Esophagus squamous epithelium (tissue), 5 donors: ENCODE results near the gene DENND5B. TPM values are rescaled to one million over a fixed set of nuclear protein-coding genes. Genes with fewer than 3 reads are reported as not detected.
"Not testable (repeated sequence)": the region's sequence is repeated elsewhere in the genome, so short reads cannot be mapped to it uniquely, and the experiment has no call there.

Source experiments
- DNase-seq: peaks from one replicate; lab custom pipeline; 2025; lab: John Stamatoyannopoulos, UW
- H3K27ac ChIP-seq, 4 donors: fragments of 200-600 bp; sonication (generic); one replicate each; pipeline ENCODE4 v1.5.1; 2016 to 2019; ENCODE audit warnings: mild to moderate bottlenecking in 1 of 4
- H3K27me3 ChIP-seq, 4 donors: fragments of 200-600 bp; sonication (generic); 1 replicate in 3 of 4; 2 replicates in 1 of 4; pipeline versions ENCODE4 v1.5.1 to v1.6.0; 2017 to 2021; ENCODE audit warnings: antibody characterized with exemption in 1 of 4
- H3K36me3 ChIP-seq, 3 donors: fragments of 200-600 bp; sonication (generic); one replicate each; pipeline ENCODE4 v1.5.1; 2016 to 2019
- H3K4me1 ChIP-seq, 3 donors: fragments of 200-600 bp; sonication (generic); one replicate each; pipeline ENCODE4 v1.5.1; 2017 to 2019
- H3K4me3 ChIP-seq, 4 donors: fragments of 200-600 bp; sonication (generic); 1 replicate in 3 of 4; 2 replicates in 1 of 4; pipeline ENCODE4 v1.5.1; 2016 to 2019; ENCODE audit warnings: mild to moderate bottlenecking in 2 of 4, moderate library complexity in 1 of 4
- H3K9me3 ChIP-seq, 3 donors: fragments of 200-600 bp; sonication (generic); one replicate each; pipeline ENCODE4 v1.5.1; 2016 to 2019
- CTCF ChIP-seq, 6 experiments: fragments of 450-650 bp in 4 of 6; fragments of 200-600 bp in 2 of 6; sonication (generic) in 2 of 6; IDR thresholded peaks; one replicate each; pipeline ENCODE4 v1.5.1; 2016 to 2019; ENCODE audit warnings: antibody characterized with exemption in 6 of 6, mild to moderate bottlenecking in 4 of 6, moderate library complexity in 4 of 6
- POLR2A ChIP-seq, 4 donors: fragments of 450-650 bp; IDR thresholded peaks; one replicate each; pipeline ENCODE4 v1.6.1; 2017; ENCODE audit warnings: antibody characterized with exemption in 4 of 4, mild to moderate bottlenecking in 4 of 4, moderate library complexity in 3 of 4
- WGBS, 2 donors: methylation state at CpG; one replicate each; pipeline ENCODE4 v1.1.5; 2018; 5-methylcytosine and 5-hydroxymethylcytosine counted together
- intact Hi-C: fragments of 100-400 bp; cut with DNase I; formaldehyde crosslinking; loops from one replicate; pipeline ENCODE4 v1.15.0; 2022
- total RNA-seq, 4 donors: library from RNA; depleted of rRNA; stranded (reverse); fragments of >200 nt; gene quantifications; one replicate each; pipeline ENCODE4 v1.1.0, GENCODE V29; 2016
- donor health status: DM: yes; HTN: yes; CAD: no.

Gene DENND5B
- total RNA-seq, 4 donors from 2014 or later, result 0.38 to 5.3 (median 1.5) TPM

- TF ChIP-seq POLR2A (IDR thresholded peaks at IDR 0.05) (no peak), CTCF (IDR thresholded peaks at IDR 0.05) (no peak)
- Histone ChIP-seq H3K4me3 (no peak overlapping the region), H3K4me1 (no peaks in the 10 kb centered on the region), H3K27me3 (no peaks in the 10 kb centered on the region), H3K36me3 (no peaks in the 10 kb centered on the region), H3K9me3 (no peaks in the 10 kb centered on the region), H3K27ac (no peak overlapping the region)
- intact Hi-C loops, result no loop called here
- no peak for DNase-seq
- 88 to 90% methylated on average over 7 of the region's 8 CpGs for WGBS, 2 donors
These were observed 185.9 kb downstream of the DENND5B start for GRCh38 chr12:31405021-31405420.

GRCh38 chr12:31403099-31403607 is 187.8 kb downstream of the DENND5B start:
- intact Hi-C loops, result loop anchor here (5.0 kb wide), 1 partner anchor 234 kb away; no protein-coding TSS in a partner anchor
- not testable (repeated sequence) for H3K4me1 ChIP-seq, H3K36me3 ChIP-seq, DNase-seq, H3K9me3 ChIP-seq, H3K4me3 ChIP-seq, H3K27me3 ChIP-seq, H3K27ac ChIP-seq
- 12 to 21% methylated on average over 5 to 7 of the region's 7 CpGs for WGBS, 2 donors
- TF ChIP-seq CTCF (IDR thresholded peaks at IDR 0.05), result peak; percentile 72 to 91 (median 80)

DNA sequence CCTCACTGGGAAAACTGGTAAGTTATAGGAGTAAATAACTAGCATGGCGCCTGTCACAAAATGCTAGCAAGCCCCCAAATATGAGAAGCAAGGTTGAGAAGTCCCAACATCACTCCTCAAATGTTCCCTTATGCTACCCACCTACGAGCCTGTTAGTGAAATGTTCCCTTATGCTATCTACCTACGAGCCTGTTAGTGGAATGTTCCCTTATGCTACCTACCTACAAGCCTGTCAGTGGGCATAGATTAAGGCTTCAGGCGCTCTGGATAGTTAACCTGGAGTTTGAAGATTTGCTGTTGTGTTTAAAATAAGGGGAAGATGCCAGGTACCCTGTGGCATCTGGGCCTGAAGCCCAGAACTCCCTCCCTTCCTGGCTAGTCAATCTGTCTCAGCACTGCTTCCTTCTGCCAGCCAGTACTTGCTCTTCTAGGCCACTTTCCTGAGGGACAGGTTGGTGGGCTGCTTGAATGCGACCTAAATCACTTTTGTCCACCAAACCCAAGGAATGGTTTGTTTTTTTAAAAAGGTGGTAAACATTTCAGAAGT is 197.9 kb downstream of the DENND5B start:
- Histone ChIP-seq H3K9me3 (no peaks in the 10 kb centered on the region), H3K4me1 (peaks cover 0 to 9% (median 0%) of the 10 kb centered on the region in 3 donors), H3K27me3 (no peaks in the 10 kb centered on the region), H3K36me3 (peaks cover 0 to 19% (median 0%) of the 10 kb centered on the region in 3 donors), H3K27ac (no peak overlapping the region), H3K4me3 (no peak overlapping the region)
- no peak for TF ChIP-seq CTCF (IDR thresholded peaks at IDR 0.05)
- no peak for TF ChIP-seq POLR2A (IDR thresholded peaks at IDR 0.05)
- intact Hi-C loops, result no loop called here
- no peak for DNase-seq
- 36 to 64% methylated on average over 4 to 5 of the region's 5 CpGs for WGBS, 2 donors

GRCh38 chr12:31390991-31391390 is 199.9 kb downstream of the DENND5B start:
- Histone ChIP-seq H3K27me3 (no peaks in the 10 kb centered on the region), H3K36me3 (peaks cover 0 to 30% (median 0%) of the 10 kb centered on the region in 3 donors), H3K4me3 (no peak overlapping the region), H3K27ac (no peak overlapping the region), H3K4me1 (peaks cover 0 to 9% (median 3%) of the 10 kb centered on the region in 3 donors), H3K9me3 (no peaks in the 10 kb centered on the region)
- DNase-seq, result no peak
- intact Hi-C loops, result no loop called here
- TF ChIP-seq CTCF (IDR thresholded peaks at IDR 0.05) (no peak), POLR2A (IDR thresholded peaks at IDR 0.05) (no peak)
- 52 to 53% methylated on average over 2 of the region's 2 CpGs for WGBS, 2 donors

- WGBS, 2 donors, result 85 to 89% methylated on average over 4 of the region's 4 CpGs
- peaks cover 0 to 30% (median 0%) of the 10 kb centered on the region in 3 donors for H3K36me3 ChIP-seq
- no peaks in the 10 kb centered on the region for H3K9me3 ChIP-seq
These were observed 202.2 kb downstream of the DENND5B start for GRCh38 chr12:31388713-31389112.

More at GRCh38 chr12:31388713-31389112, 202.2 kb downstream of the DENND5B start:
- Histone ChIP-seq H3K27ac (no peak overlapping the region), H3K4me3 (no peak overlapping the region), H3K27me3 (no peaks in the 10 kb centered on the region), H3K4me1 (peaks cover 0 to 9% (median 3%) of the 10 kb centered on the region in 3 donors)
- intact Hi-C loops, result no loop called here
- no peak for DNase-seq
- no peak for TF ChIP-seq POLR2A (IDR thresholded peaks at IDR 0.05)
- TF ChIP-seq CTCF (IDR thresholded peaks at IDR 0.05), result no peak
